NCI-H345 treated with DMSO at 0.1 percent for 48 hours (cell line): ENCODE results near the gene GRIN1.

Experiments
- DNase-seq: peaks from one replicate; lab custom pipeline; 2025; ENCODE audit not compliant: unreplicated experiment; lab: John Stamatoyannopoulos, UW

GRIN1 gene

DNA sequence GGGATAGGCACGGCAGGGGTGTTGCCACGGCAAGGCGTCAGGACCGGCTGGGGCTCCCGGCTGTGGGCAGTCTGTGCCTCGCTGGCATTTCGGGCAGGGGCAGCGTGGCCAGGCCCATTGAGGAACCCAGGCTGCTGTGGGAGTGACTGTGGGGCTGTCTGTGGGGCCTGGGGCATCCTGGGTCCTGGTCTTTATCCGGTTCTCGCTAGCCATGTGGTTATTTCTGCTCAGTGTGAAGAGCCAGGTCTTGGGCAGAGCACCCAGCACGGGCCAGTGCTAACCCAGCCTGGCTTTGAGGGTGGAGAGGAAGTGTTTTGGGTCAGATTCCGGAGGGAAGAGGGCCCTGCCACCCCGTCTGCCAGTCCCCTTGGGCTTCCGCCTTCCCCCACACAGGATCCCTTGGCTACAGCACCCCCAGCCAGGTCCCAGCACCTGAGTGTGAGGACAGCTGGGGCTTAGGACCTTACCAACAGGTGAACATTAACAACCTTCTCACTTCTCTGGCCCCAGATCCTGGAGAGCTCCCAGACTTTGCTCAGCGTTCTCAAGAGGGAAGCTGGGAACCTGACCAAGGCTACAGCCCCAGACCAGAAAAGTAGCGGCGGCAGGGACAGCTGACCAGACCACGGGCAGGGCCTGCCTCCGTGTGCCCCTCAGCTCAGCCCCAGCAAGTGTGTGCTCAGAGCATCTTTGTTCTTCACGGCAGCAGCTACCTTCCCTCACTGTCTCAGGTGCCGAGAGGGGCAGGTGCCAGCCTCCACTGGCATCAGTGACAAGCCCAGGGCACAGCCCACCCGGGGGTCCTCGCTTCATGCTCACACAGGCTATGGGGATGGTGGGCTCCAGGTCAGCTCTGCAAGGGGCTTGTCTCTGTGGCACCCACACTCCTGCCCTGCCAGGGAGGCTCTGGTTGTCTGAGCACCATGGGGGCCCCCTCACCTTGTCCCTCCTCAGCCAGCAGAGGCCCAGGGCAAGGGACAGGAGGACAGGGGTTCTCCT, 50.6 kb downstream of the GRIN1 start:
- DNase-seq, result no peak

- DNase-seq, result no peak
Observed at GRCh38 chr9:137190315-137190856, 51.4 kb downstream of the GRIN1 start.

DNA sequence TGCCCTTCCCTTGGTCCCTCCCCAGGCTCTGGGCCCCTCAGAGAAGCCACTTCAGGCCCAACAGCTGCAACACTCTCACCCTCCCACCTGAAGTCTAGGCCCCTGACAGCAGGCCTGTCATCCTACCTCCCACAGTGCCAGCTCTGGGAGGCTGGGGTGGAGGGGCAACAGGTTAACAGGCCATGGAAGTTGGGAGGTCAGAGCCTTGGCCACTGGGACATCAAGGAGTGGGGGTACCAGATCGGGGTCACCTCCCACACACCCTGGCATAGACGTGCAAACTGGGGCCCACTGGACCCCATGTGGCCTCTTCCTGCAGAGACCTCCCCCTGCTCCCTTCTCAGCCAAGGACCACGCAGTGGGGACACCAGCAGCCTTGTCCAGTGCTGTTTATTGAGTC, 52.3 kb downstream of the GRIN1 start:
- DNase-seq, result no peak

GRCh38 chr9:137191691-137192447, 52.9 kb downstream of the GRIN1 start:
- no peak for DNase-seq

DNA sequence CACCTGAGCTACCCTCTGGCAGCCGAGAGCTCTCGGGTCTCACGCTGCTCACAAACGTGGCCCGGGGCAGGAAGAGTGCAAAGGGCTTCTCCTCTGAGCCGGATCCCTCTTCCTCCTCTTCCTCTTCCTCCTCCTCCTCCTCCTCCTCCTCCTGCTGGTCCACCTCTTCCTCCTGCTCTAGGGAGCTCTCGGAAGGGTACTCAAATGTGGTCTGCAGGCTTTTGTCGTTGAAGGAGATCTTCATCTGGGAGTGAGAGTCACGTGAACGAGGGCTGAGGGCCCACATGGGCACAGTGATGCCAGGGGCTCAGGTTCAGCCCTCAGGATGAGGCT, 53.5 kb downstream of the GRIN1 start:
- DNase-seq, result no peak

- no peak for DNase-seq
Observed at GRCh38 chr9:137192859-137193258, 53.9 kb downstream of the GRIN1 start.

GRCh38 chr9:137193771-137194170, 54.8 kb downstream of the GRIN1 start:
- DNase-seq, result no peak

DNA sequence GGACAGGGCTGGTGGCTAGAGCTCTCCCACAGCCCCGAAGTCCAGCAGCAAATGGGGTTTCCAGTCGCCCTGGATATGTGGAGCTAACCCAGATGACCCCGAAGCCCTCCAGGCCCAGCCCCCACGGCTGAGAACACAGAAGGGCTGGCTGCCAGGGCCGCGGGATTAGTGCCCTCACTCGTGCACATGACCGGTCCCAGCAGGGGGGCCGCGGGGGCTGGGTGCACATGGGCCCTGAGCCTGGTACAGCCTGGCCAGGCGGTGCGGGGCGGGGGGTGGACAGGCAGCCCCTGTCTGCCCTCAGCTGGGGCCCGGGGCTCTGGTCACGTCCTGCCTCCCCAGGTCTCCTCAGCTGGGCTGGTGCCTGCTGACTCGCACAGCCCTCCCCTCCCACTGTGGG, 55.4 kb downstream of the GRIN1 start:
- no peak for DNase-seq

DNA sequence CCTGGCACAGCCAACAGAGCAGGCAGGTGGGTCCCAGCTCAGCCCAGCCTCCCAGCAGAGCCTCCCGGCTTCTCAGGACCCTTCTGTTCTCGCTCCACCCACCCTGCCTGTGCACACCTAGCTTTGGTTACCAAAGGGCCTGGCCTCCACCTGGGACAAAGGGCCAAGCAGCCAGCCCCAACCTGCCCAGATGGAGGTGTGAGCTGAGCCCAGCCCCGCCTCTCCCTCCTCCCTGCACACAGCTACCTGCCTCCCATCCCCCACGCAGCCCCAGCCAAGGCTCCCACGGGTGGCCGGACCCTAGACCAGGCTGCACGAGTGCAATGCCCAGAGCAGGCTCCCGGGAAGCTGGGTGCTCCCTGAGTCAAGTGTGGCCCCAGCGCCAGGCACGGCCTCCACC, 56.0 kb downstream of the GRIN1 start:
- peak; percentile 39 for DNase-seq

DNA sequence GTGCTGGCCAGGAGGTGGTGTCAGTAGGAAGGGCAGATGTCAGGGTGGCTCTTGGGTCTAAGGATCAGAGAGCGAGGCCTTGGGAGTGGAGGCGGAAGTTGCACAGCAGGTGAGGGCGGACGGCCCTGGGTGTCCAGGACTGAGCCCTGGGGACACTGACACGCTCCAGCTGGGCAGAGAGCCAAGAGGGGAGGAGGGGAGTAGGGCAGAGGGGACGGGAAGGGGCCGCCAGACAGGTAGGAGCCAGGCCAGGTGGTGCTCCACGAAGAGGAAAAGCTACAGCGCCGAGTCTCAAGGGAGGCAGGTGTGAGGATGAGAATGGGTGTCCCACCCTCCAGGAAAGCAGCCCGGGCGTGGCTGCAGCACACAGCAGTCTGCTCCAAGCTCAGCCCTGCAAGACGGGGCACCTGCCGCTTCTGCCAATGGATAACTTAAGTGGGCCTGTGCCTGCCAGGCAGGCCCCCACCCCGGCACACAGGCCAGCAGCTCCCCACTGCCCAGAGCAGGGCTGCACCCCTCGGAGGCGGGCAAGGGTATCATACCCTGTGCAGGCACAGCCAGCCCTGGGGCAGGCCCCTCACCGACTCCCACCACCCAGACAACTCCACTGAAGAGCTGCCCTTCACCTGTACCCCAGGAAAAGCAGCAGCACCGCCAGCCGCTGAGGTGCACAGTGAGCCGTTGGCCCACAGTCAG, 56.7 kb downstream of the GRIN1 start:
- DNase-seq, result peak; percentile 95

DNA sequence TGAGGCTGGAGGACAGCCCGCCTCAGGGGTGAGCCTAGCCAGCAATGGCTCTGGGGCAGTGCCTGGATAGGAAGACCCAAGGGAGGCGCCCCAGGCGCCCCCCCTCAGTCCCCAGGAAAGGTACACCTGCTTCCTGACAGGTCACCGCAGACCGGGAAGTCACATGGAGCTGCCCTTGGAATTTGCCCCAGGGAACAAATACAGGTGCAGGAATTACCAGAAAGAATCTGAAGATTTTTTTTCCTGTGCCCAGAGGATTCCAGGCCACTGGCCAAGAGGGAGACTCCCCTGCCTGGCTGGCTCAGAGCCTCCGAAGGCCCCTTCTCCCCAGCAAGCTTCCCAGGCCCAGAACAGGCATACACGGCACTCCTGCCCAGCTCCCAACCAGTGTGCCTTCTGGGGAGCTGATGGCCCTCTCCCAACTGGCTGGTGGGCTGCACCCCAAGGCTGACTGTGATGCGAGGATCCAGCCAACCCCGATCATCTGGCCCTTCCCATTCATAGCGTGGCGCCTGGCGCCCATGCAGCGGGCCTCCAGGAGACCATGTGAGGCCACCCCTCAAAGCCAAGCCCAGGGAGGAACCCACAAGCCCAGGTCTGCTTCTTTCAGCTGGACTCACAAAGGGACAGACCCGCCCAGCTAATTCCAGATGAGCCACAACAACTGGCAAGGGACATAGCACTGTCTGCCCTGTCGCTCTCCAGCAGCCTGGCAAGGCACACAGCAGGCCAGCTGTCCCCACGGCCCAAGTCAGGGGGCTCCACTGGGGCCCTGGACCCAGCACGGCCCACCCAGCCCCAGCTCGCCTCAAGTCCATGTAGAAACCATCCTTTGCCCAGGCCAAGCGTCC, 59.3 kb downstream of the GRIN1 start:
- DNase-seq, result no peak

DNA sequence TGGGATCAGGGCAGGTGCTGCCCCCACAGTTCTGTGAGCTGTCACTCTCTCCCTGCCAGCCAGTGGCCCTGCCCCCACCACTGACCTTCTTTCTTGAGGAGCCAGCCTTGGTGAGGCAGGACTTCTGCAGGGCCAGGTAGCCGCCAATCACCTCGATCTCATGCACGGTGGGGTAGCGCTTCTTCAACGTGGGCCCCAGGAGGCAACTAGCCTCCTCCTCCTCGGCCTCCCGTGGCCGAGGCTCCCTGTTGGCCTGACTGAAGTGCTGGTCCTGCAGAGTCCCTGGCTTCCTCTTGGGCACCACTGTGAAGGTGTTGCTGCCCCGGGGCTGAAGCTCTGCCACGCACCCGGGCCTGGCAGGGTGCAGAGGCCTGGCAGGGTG, 59.9 kb downstream of the GRIN1 start:
- no peak for DNase-seq

- DNase-seq, result no peak
Observed at GRCh38 chr9:137199411-137200121, 60.6 kb downstream of the GRIN1 start.

GRCh38 chr9:137200311-137201204, 61.6 kb downstream of the GRIN1 start, which contains the start of gene TPRN:
Gene TPRN (minus strand): TSS chr9:137200741. CDS start chr9:137200711, 30 bp downstream.
- peak; percentile 98 for DNase-seq

GRCh38 chr9:137201205-137201868, 62.4 kb downstream of the GRIN1 start:
- DNase-seq, result no peak

GRCh38 chr9:137202966-137203365, 64.0 kb downstream of the GRIN1 start:
- DNase-seq, result no peak

- no peak for DNase-seq
Observed at GRCh38 chr9:137204731-137205125, 65.8 kb downstream of the GRIN1 start.
